Measurements from ENCODE around the gene TESPA1.
"Not testable (repeated sequence)": the region's sequence is repeated elsewhere in the genome, so short reads cannot be mapped to it uniquely, and the experiment has no call there.

The TESPA1 gene

GRCh38 chr12:54945082-54945481, 39.5 kb downstream of the TESPA1 start:
- no peak for DNase-seq

GRCh38 chr12:54943292-54943691, 41.3 kb downstream of the TESPA1 start:
- DNase-seq, result not testable (repeated sequence)

- DNase-seq, result no peak
These were observed 42.9 kb downstream of the TESPA1 start for GRCh38 chr12:54941659-54942058.

- no peak for DNase-seq
These were observed 43.7 kb downstream of the TESPA1 start for GRCh38 chr12:54940727-54941315.

GRCh38 chr12:54937929-54938328, 46.6 kb downstream of the TESPA1 start:
- DNase-seq, result no peak

- DNase-seq, result no peak
These were observed 47.2 kb downstream of the TESPA1 start for GRCh38 chr12:54937376-54937775.

GRCh38 chr12:54936736-54937135, 47.8 kb downstream of the TESPA1 start:
- no peak for DNase-seq

- peak; percentile 28 to 41 for DNase-seq
These were observed 49.2 kb downstream of the TESPA1 start for GRCh38 chr12:54935235-54935951.

GRCh38 chr12:54934419-54934818, 50.1 kb downstream of the TESPA1 start:
- no peak for DNase-seq

- DNase-seq, result no peak
These were observed 51.2 kb downstream of the TESPA1 start for GRCh38 chr12:54933376-54933775.

- no peak for DNase-seq
These were observed 51.9 kb downstream of the TESPA1 start for GRCh38 chr12:54932691-54933090.

GRCh38 chr12:54932038-54932437, 52.5 kb downstream of the TESPA1 start:
- no peak for DNase-seq

- DNase-seq, result no peak
These were observed 54.6 kb downstream of the TESPA1 start for GRCh38 chr12:54929998-54930397.

GRCh38 chr12:54926246-54926645, 58.3 kb downstream of the TESPA1 start:
- DNase-seq, result no peak

GRCh38 chr12:54924972-54925707, 59.4 kb downstream of the TESPA1 start:
- no peak for DNase-seq

GRCh38 chr12:54917001-54917488, 67.5 kb downstream of the TESPA1 start:
- DNase-seq, result no peak
